GM13977 (cell line): Measurements from ENCODE around the gene WFDC1.
"Not testable (repeated sequence)": the region's sequence is repeated elsewhere in the genome, so short reads cannot be mapped to it uniquely, and the experiment has no call there.

Experiments
- DNase-seq: peaks from one replicate; pipeline ENCODE4 v3.0.0; 2012; ENCODE audit warnings: low spot score
- CTCF ChIP-seq: IDR thresholded peaks from 2 replicates; pipeline ENCODE4 v1.5.1; 2012; ENCODE audit warnings: mild to moderate bottlenecking, control low read depth; ENCODE audit not compliant: insufficient read depth; ENCODE audit errors: extremely low read depth, missing control alignments
- in situ Hi-C: fragments of 300-500 bp; cut with MboI; formaldehyde crosslinking; loops from one replicate; pipeline ENCODE4 v1.12.0; 2022; ENCODE audit warnings: low sequenced_read_pairs, low pct_unique_long_range_greater_than_20kb, mixed read lengths, inconsistent platforms; ENCODE audit not compliant: unreplicated experiment

Gene WFDC1

GRCh38 chr16:84341528-84342295 lies 47.0 kb downstream of the WFDC1 start:
- no peak for DNase-seq
- in situ Hi-C loops, result no loop called here
- TF ChIP-seq CTCF, result no peak

- in situ Hi-C loops, DNase-seq: not testable (repeated sequence)
Observed at GRCh38 chr16:84343800-84344199, 49.1 kb downstream of the WFDC1 start.

- in situ Hi-C loops, result no loop called here
- no peak for DNase-seq
- no peak for TF ChIP-seq CTCF
Observed at GRCh38 chr16:84344781-84345180, 50.1 kb downstream of the WFDC1 start.

- no peak for DNase-seq
- in situ Hi-C loops, result no loop called here
- TF ChIP-seq CTCF, result no peak
Observed at GRCh38 chr16:84347161-84347560, 52.5 kb downstream of the WFDC1 start.

GRCh38 chr16:84348386-84348888 lies 53.8 kb downstream of the WFDC1 start:
- TF ChIP-seq CTCF, result no peak
- no peak for DNase-seq
- in situ Hi-C loops, result no loop called here

- TF ChIP-seq CTCF, result no peak
- in situ Hi-C loops, result no loop called here
- no peak for DNase-seq
Observed at GRCh38 chr16:84349862-84350684, 55.4 kb downstream of the WFDC1 start.
